HG03571 (cell line): ENCODE data around the gene ZMYND8.
"Not testable (repeated sequence)": the region's sequence is repeated elsewhere in the genome, so short reads cannot be mapped to it uniquely, and the experiment has no call there.

Experiments used
- ATAC-seq: cut with Tn5 transposase; IDR thresholded peaks from one replicate; pipeline ENCODE4 v1.9.1; 2021; ENCODE audit not compliant: unreplicated experiment

Gene ZMYND8

GRCh38 chr20:47356526-47357295 lies at the start of gene ZMYND8:
Gene ZMYND8 (minus strand): TSS chr20:47356699. CDS start chr20:47356670, 29 bp downstream.
- ATAC-seq: peak; percentile 30

GRCh38 chr20:47405775-47406325 lies 49.4 kb upstream of the ZMYND8 start:
- ATAC-seq: no peak

GRCh38 chr20:47400685-47401084 lies 44.2 kb upstream of the ZMYND8 start:
- ATAC-seq: no peak

GRCh38 chr20:47397652-47398301 lies 41.3 kb upstream of the ZMYND8 start:
- ATAC-seq: no peak

GRCh38 chr20:47396762-47397476 lies 40.4 kb upstream of the ZMYND8 start:
- no peak for ATAC-seq

GRCh38 chr20:47393796-47394514 lies 37.5 kb upstream of the ZMYND8 start:
- ATAC-seq: not testable (repeated sequence)

GRCh38 chr20:47392721-47393073 lies 36.2 kb upstream of the ZMYND8 start:
- no peak for ATAC-seq

GRCh38 chr20:47392015-47392720 lies 35.7 kb upstream of the ZMYND8 start:
- ATAC-seq: no peak

GRCh38 chr20:47391276-47392010 lies 34.9 kb upstream of the ZMYND8 start:
- no peak for ATAC-seq

- no peak for ATAC-seq
These were observed 33.4 kb upstream of the ZMYND8 start for GRCh38 chr20:47389867-47390347.

GRCh38 chr20:47385968-47386367 lies 29.5 kb upstream of the ZMYND8 start:
- not testable (repeated sequence) for ATAC-seq

- no peak for ATAC-seq
These were observed 26.4 kb upstream of the ZMYND8 start for GRCh38 chr20:47382746-47383415.

GRCh38 chr20:47380481-47380880 lies 24.0 kb upstream of the ZMYND8 start:
- no peak for ATAC-seq

GRCh38 chr20:47379433-47380150 lies 23.1 kb upstream of the ZMYND8 start:
- no peak for ATAC-seq

GRCh38 chr20:47377122-47377722 lies 20.7 kb upstream of the ZMYND8 start:
- no peak for ATAC-seq

- ATAC-seq: not testable (repeated sequence)
These were observed 19.7 kb upstream of the ZMYND8 start for GRCh38 chr20:47376096-47376643.

- not testable (repeated sequence) for ATAC-seq
These were observed 17.6 kb upstream of the ZMYND8 start for GRCh38 chr20:47374121-47374520.
